K562 (cell line): ENCODE measurements around the gene MOB1A. TPM values are rescaled to one million over a fixed set of nuclear protein-coding genes. Genes with fewer than 3 reads are reported as not detected.
A peak's percentile ranks its signal among the peaks of the same experiment; 100 is the strongest.

Source experiments
- ATAC-seq: fragments of 200-7000 bp; cut with Tn5 transposase; 3 replicates; pipeline ENCODE4 v1.9.1; 2020; ENCODE audit warnings: moderate library complexity
- BruUV-seq: library from RNA; stranded (reverse); fragments of 400-500 nt; replicated peaks from 2 replicates; lab custom pipeline; 2021; lab: Mats Ljungman, UMichigan
- CTCF ChIA-PET: fragments of 300-600 bp; formaldehyde crosslinking; extraction: SDS; loops from one replicate; lab custom pipeline; 2021; ENCODE audit warnings: low intra/inter-chr PET ratio; lab: Yijun Ruan, JAX
- POLR2A ChIA-PET: fragments of 300-600, 350-650 bp; sonication (Branson Sonifier 250); formaldehyde crosslinking; extraction: SDS; loops from one replicate; lab custom pipeline; 2021; ENCODE audit warnings: antibody characterized with exemption, inconsistent platforms; lab: Yijun Ruan, JAX
- DNase-seq, 4 experiments: peaks; one replicate each; pipeline versions ENCODE4 v3.0.0 to v3.0.0-alpha.2; 2011 to 2018; ENCODE audit warnings: low spot score in 3 of 4, mixed read lengths in 3 of 4; ENCODE audit errors: extremely low read depth in 1 of 4
- FAIRE-seq: peaks from 2 replicates; lab custom pipeline; 2011; peaks lifted over from hg19 to GRCh38; lab: Jason Lieb, UNC
- H2AFZ ChIP-seq: 2 replicates; pipeline ENCODE4 v1.6.0; 2011; ENCODE audit warnings: low read depth, low read length, control low read depth, inconsistent platforms
- H3K27ac ChIP-seq: fragments of 200-600 bp; 3 replicates; pipeline ENCODE4 v1.8.0; 2011; ENCODE audit warnings: low read depth, mild to moderate bottlenecking, control low read depth, inconsistent platforms, low read length, moderate library complexity, mixed read lengths; ENCODE audit errors: extremely low read depth
- H3K27me3 ChIP-seq, 2 experiments: fragments of 300-600 bp in 1 of 2; 2 replicates in 1 of 2; 3 replicates in 1 of 2; pipeline versions ENCODE4 v1.6.0 to v1.8.0; 2011; ENCODE audit warnings: inconsistent platforms in 2 of 2, low read length in 2 of 2, mild to moderate bottlenecking in 1 of 2, mixed read lengths in 1 of 2, moderate library complexity in 1 of 2; ENCODE audit not compliant: control insufficient read depth in 2 of 2, insufficient read depth in 2 of 2
- H3K36me3 ChIP-seq: fragments of 300-600 bp; 3 replicates; pipeline ENCODE4 v1.8.0; 2011; ENCODE audit warnings: mild to moderate bottlenecking, low read length, inconsistent platforms; ENCODE audit not compliant: control insufficient read depth, insufficient read depth
- H3K4me1 ChIP-seq, 2 experiments: fragments of 200-600 bp in 1 of 2; replicated peaks in 1 of 2; 2 replicates in 1 of 2; 3 replicates in 1 of 2; pipeline versions ENCODE4 v1.5.1 to v1.8.0; 2011; ENCODE audit warnings: inconsistent platforms in 2 of 2, low read length in 2 of 2, mild to moderate bottlenecking in 1 of 2, mixed read lengths in 1 of 2, moderate library complexity in 1 of 2; ENCODE audit not compliant: control insufficient read depth in 2 of 2, insufficient read depth in 2 of 2
- H3K4me2 ChIP-seq: 2 replicates; pipeline ENCODE4 v1.6.1; 2011; ENCODE audit warnings: low read length, control low read depth, inconsistent platforms, mixed read lengths; ENCODE audit not compliant: insufficient read depth
- H3K4me3 ChIP-seq: fragments of 200-600 bp; sonication (generic), shearing (Covaris generic); 2 replicates; pipeline ENCODE4 v1.5.1; 2016; ENCODE audit warnings: control low read depth, inconsistent platforms
- H3K79me2 ChIP-seq: fragments of 200-600 bp; 3 replicates; pipeline ENCODE4 v1.8.0; 2011; ENCODE audit warnings: low read length, inconsistent platforms; ENCODE audit not compliant: control insufficient read depth, insufficient read depth
- H3K9ac ChIP-seq, 2 experiments: 2 replicates each; pipeline versions ENCODE4 v1.6.0 to v1.6.1; 2011; ENCODE audit warnings: low read depth in 2 of 2, low read length in 2 of 2, control low read depth in 1 of 2, inconsistent platforms in 1 of 2, mild to moderate bottlenecking in 1 of 2, mixed read lengths in 1 of 2; ENCODE audit not compliant: insufficient read depth in 1 of 2
- H3K9me1 ChIP-seq: one replicate; pipeline ENCODE4 v1.6.0; 2011; ENCODE audit warnings: inconsistent platforms, mild to moderate bottlenecking, low read length, moderate library complexity; ENCODE audit not compliant: control insufficient read depth, insufficient read depth
- H3K9me3 ChIP-seq: replicated peaks from 2 replicates; pipeline ENCODE4 v1.5.1; 2011; ENCODE audit warnings: low read depth, low read length, inconsistent platforms; ENCODE audit not compliant: control insufficient read depth, insufficient read depth
- H4K20me1 ChIP-seq: replicated peaks from 2 replicates; pipeline ENCODE4 v1.6.1; 2011; ENCODE audit warnings: low read length, inconsistent platforms, mixed read lengths; ENCODE audit not compliant: control insufficient read depth, insufficient read depth
- ADNP ChIP-seq: fragments of 200-800 bp; sonication (Bioruptor generic); IDR thresholded peaks from 2 replicates; pipeline ENCODE4 v1.6.1; 2016; ENCODE audit warnings: missing genetic modification characterization, missing compliant biosample characterization
- CTCF ChIP-seq, 3 experiments: IDR thresholded peaks in 2 of 3; conservative IDR thresholded peaks in 1 of 3; 2 replicates each; pipeline ENCODE4 v1.5.1; 2011 to 2012; ENCODE audit warnings: low read length in 3 of 3, mild to moderate bottlenecking in 3 of 3, control low read depth in 2 of 3, improper control_type of control experiment in 1 of 3, inconsistent platforms in 1 of 3, low read depth in 1 of 3, mixed read lengths in 1 of 3, moderate library complexity in 1 of 3; ENCODE audit not compliant: insufficient read depth in 2 of 3
- RAD21 ChIP-seq, 2 experiments: fragments of 250-450 bp in 1 of 2; fragments of 450-650 bp in 1 of 2; sonication (Bioruptor Pico) in 1 of 2; formaldehyde crosslinking in 1 of 2; IDR thresholded peaks in 1 of 2; conservative IDR thresholded peaks in 1 of 2; 2 replicates each; pipeline versions ENCODE4 v1.4.0 to v1.8.0; 2020 to 2022; ENCODE audit warnings: mild to moderate bottlenecking in 2 of 2, moderate library complexity in 1 of 2
- REST ChIP-seq, 2 experiments: fragments of 450-650 bp; formaldehyde crosslinking in 1 of 2; IDR thresholded peaks; 2 replicates each; pipeline versions ENCODE4 v1.4.0 to v1.6.1; 2014 to 2020; ENCODE audit warnings: mild to moderate bottlenecking in 2 of 2, borderline replicate concordance in 1 of 2, low read depth in 1 of 2
- ZNF280B ChIP-seq: fragments of 250-450 bp; sonication (Bioruptor Pico); IDR thresholded peaks from 2 replicates; pipeline ENCODE4 v1.5.1; 2021; ENCODE audit warnings: mild to moderate bottlenecking
- WGBS: fragments of 100-300 bp; shearing (Covaris generic); methylation state at CpG from one replicate; pipeline ENCODE4 v1.1.6; 2016; ENCODE audit warnings: low coverage, mixed read lengths; ENCODE audit not compliant: insufficient coverage; ENCODE audit errors: missing lambda C conversion rate; 5-methylcytosine and 5-hydroxymethylcytosine counted together
- in situ Hi-C: fragments of 300-500 bp; cut with MboI; formaldehyde crosslinking; loops from 4 replicates; pipeline ENCODE4 v1.15.0; 2018; ENCODE audit warnings: inconsistent platforms, mixed read lengths
- intact Hi-C: fragments of 100-400 bp; cut with micrococcal nuclease; formaldehyde crosslinking; loops from 2 replicates; pipeline ENCODE4 v1.14.2; 2022
- polyA plus RNA-seq, 8 experiments: library from polyadenylated mRNA; depleted of rRNA in 4 of 8; stranded (reverse) in 5 of 8; unstranded in 3 of 8; fragments of >200 nt; fragmentation: Nextera tagmentation in 2 of 8; fragmentation: Illumina TruSeq in 1 of 8; extraction: Ambion mirVana in 2 of 8; extraction: Trizol in 1 of 8; gene quantifications; 2 replicates each; pipeline versions ENCODE4 v1.2.1 to v1.2.3, GENCODE V29; 2011 to 2014; ENCODE audit warnings: inconsistent platforms in 1 of 8, missing spikeins in 1 of 8
- total RNA-seq, 7 experiments: library from RNA; depleted of rRNA in 6 of 7; stranded (reverse); fragments of >200 nt in 6 of 7; fragmentation: Illumina TruSeq in 2 of 7; extraction: Trizol in 2 of 7; gene quantifications; 2 replicates each; pipeline versions ENCODE4 v1.2.1 to v1.2.3, GENCODE V29; 2011 to 2021; ENCODE audit warnings: low replicate concordance in 1 of 7

MOB1A gene
- total and polyA plus RNA-seq, 9 of the 15 experiments (the other 6 are each of a cell fraction or from before 2014, with no cell fraction given): 24.8 to 100 (median 60.2) TPM

GRCh38 chr2:74104839-74105238 is 73.8 kb downstream of the MOB1A start:
- Histone ChIP-seq H4K20me1 (no peaks in the 10 kb centered on the region), H3K27me3 (no peaks in the 10 kb centered on the region), H3K36me3 (peaks cover 33% of the 10 kb centered on the region; the same call in 2 of the 3 replicates), H3K4me1 (peaks cover 0 to 7% of the 10 kb centered on the region in 2 experiments; a peak in 1 of 5 replicates), H3K79me2 (no peaks in the 10 kb centered on the region), H3K4me3 (no peak overlapping the region), H3K9ac (no peak overlapping the region), H3K27ac (no peak overlapping the region), H3K4me2 (no peak overlapping the region), H3K9me1 (no peaks in the 10 kb centered on the region), H3K9me3 (no peaks in the 10 kb centered on the region), H2AFZ (no peak overlapping the region)
- POLR2A ChIA-PET: interaction anchor here (1.0 kb wide), 2 partner anchors 45 to 96 kb away, joined by 3 read pairs; no protein-coding TSS in a partner anchor
- ATAC-seq: no peak
- no peak for DNase-seq
- FAIRE-seq: no peak
- intact Hi-C loops: loop anchor here (10.0 kb wide), 1 partner anchor 280 kb away; the partner anchor contains the start of gene STAMBP
- BruUV-seq: no TSS peak
- in situ Hi-C loops: no loop called here
- no peak for TF ChIP-seq ADNP (tag)
- TF ChIP-seq RAD21 (CRISPR knock-in tag; conservative IDR thresholded peaks at IDR 0.05 in 1 of 2, IDR thresholded peaks at IDR 0.05 in 1 of 2): peak; percentile 35 to 43
- peak; percentile 28; the same call in 1 of the 2 replicates for TF ChIP-seq REST (IDR thresholded peaks at IDR 0.05; ENCODE audit: borderline replicate concordance)
- no peak for TF ChIP-seq REST (CRISPR knock-in tag; IDR thresholded peaks at IDR 0.05; ENCODE audit: low read depth)
- TF ChIP-seq ZNF280B (CRISPR knock-in tag): no peak
- peak in 1 of 3 experiments; percentile 47; a peak in 2 of 6 replicates for TF ChIP-seq CTCF (IDR thresholded peaks at IDR 0.05 in 2 of 3, conservative IDR thresholded peaks at IDR 0.05 in 1 of 3; ENCODE audit: insufficient read depth in 2 of 3, low read depth in 1 of 3, low read length in 3 of 3)
- CTCF ChIA-PET: interaction anchor here (0.6 to 1.4 kb wide), 4 partner anchors 45 to 420 kb away, joined by 3 to 5 read pairs (median 4); no protein-coding TSS in a partner anchor
- 93% methylated on average over 7 of the region's 7 CpGs for WGBS
